GM12878 (cell line): ENCODE data around the gene CHST8. TPM values are rescaled to one million over a fixed set of nuclear protein-coding genes. Genes with fewer than 3 reads are reported as not detected.

Source experiments
- ATAC-seq: fragments of 200-7000 bp; cut with Tn5 transposase; 3 replicates; pipeline ENCODE4 v1.9.1; 2020; ENCODE audit warnings: mild to moderate bottlenecking, moderate library complexity
- BruUV-seq: library from RNA; stranded (reverse); fragments of 400-500 nt; replicated peaks from 2 replicates; lab custom pipeline; 2021; lab: Mats Ljungman, UMichigan
- CTCF ChIA-PET: fragments of 300-600 bp; sonication (Branson Sonifier 250); formaldehyde crosslinking; extraction: SDS; loops from one replicate; lab custom pipeline; 2021; ENCODE audit warnings: inconsistent platforms; lab: Yijun Ruan, JAX
- POLR2A ChIA-PET: fragments of 350-600 bp; formaldehyde crosslinking; extraction: SDS; loops from one replicate; lab custom pipeline; 2021; ENCODE audit warnings: inconsistent platforms; lab: Charles Lee
- RAD21 ChIA-PET: fragments of 300-600 bp; sonication (Branson Sonifier 250); formaldehyde crosslinking; loops from one replicate; lab custom pipeline; 2023; ENCODE audit warnings: antibody characterized with exemption; ENCODE audit not compliant: unreplicated experiment; lab: Charles Lee
- SMC1A ChIA-PET: fragments of 300-600 bp; sonication (Branson Sonifier 250); formaldehyde crosslinking; loops from one replicate; lab custom pipeline; 2023; ENCODE audit not compliant: unreplicated experiment, uncharacterized antibody; lab: Charles Lee
- DNase-seq: peaks from one replicate; pipeline ENCODE4 v3.0.0-alpha.2; 2011; ENCODE audit warnings: low read depth, low spot score
- FAIRE-seq: peaks from 3 replicates; lab custom pipeline; 2011; peaks lifted over from hg19 to GRCh38; lab: Jason Lieb, UNC
- H2AFZ ChIP-seq: 2 replicates; pipeline ENCODE4 v1.6.0; 2011; ENCODE audit warnings: low read depth, low read length, control low read depth; ENCODE audit not compliant: control insufficient read depth
- H3K27ac ChIP-seq: 2 replicates; pipeline ENCODE4 v1.5.1; 2011; ENCODE audit warnings: control low read depth; ENCODE audit not compliant: control insufficient read depth, insufficient read depth
- H3K27me3 ChIP-seq, 2 experiments: replicated peaks in 1 of 2; 2 replicates each; pipeline versions ENCODE4 v1.6.0 to v1.6.1; 2011; ENCODE audit warnings: low read length in 1 of 2; ENCODE audit not compliant: control insufficient read depth in 2 of 2, insufficient read depth in 2 of 2
- H3K36me3 ChIP-seq, 2 experiments: 2 replicates each; pipeline ENCODE4 v1.5.1; 2011; ENCODE audit warnings: low read length in 1 of 2; ENCODE audit not compliant: control insufficient read depth in 2 of 2, insufficient read depth in 2 of 2
- H3K4me1 ChIP-seq: 2 replicates; pipeline ENCODE4 v1.6.1; 2011; ENCODE audit warnings: mild to moderate bottlenecking, low read length, moderate library complexity, mixed read lengths; ENCODE audit not compliant: control insufficient read depth, insufficient read depth
- H3K4me2 ChIP-seq: 2 replicates; pipeline ENCODE4 v1.6.0; 2011; ENCODE audit warnings: control low read depth; ENCODE audit not compliant: control insufficient read depth, insufficient read depth
- H3K4me3 ChIP-seq: fragments of 200-600 bp; sonication (generic); 2 replicates; pipeline ENCODE4 v1.5.1; 2016
- H3K79me2 ChIP-seq: 2 replicates; pipeline ENCODE4 v1.6.0; 2011; ENCODE audit warnings: low read length; ENCODE audit not compliant: control insufficient read depth, insufficient read depth
- H3K9ac ChIP-seq: 2 replicates; pipeline ENCODE4 v1.8.0; 2011; ENCODE audit warnings: low read length, control low read depth, mixed read lengths; ENCODE audit not compliant: control insufficient read depth, insufficient read depth
- H3K9me3 ChIP-seq: replicated peaks from 3 replicates; pipeline ENCODE4 v1.5.1; 2011; ENCODE audit warnings: mild to moderate bottlenecking, low read length; ENCODE audit not compliant: control insufficient read depth, insufficient read depth
- H4K20me1 ChIP-seq: 2 replicates; pipeline ENCODE4 v1.6.0; 2011; ENCODE audit not compliant: control insufficient read depth, insufficient read depth
- CHD2 ChIP-seq: IDR thresholded peaks from 2 replicates; pipeline ENCODE4 v1.6.1; 2011; ENCODE audit warnings: low read depth, low read length, improper control_type of control experiment, borderline replicate concordance
- EZH2 ChIP-seq: IDR thresholded peaks from 2 replicates; pipeline ENCODE4 v1.6.1; 2012; ENCODE audit warnings: low read depth, mild to moderate bottlenecking, control low read depth, inconsistent platforms, low read length, borderline replicate concordance; ENCODE audit not compliant: control insufficient read depth
- GABPA ChIP-seq: IDR thresholded peaks from 2 replicates; pipeline ENCODE4 v1.6.1; 2014; ENCODE audit warnings: antibody characterized with exemption, low read depth, mild to moderate bottlenecking, inconsistent platforms
- HDAC2 ChIP-seq: fragments of 200-600 bp; sonication (generic); IDR thresholded peaks from 2 replicates; pipeline ENCODE4 v1.6.1; 2017
- JUND ChIP-seq: IDR thresholded peaks from 2 replicates; pipeline ENCODE4 v1.6.1; 2012; ENCODE audit warnings: low read depth, mild to moderate bottlenecking, low read length, improper control_type of control experiment, moderate library complexity
- MTA2 ChIP-seq: fragments of 450-650 bp; IDR thresholded peaks from 2 replicates; pipeline ENCODE4 v1.6.1; 2016; ENCODE audit warnings: low read depth, mild to moderate bottlenecking, moderate library complexity
- RELA ChIP-seq: fragments of 450-650 bp; IDR thresholded peaks from 2 replicates; pipeline ENCODE4 v1.8.0; 2014; ENCODE audit warnings: borderline replicate concordance; ENCODE audit not compliant: partially characterized antibody
- RELB ChIP-seq: fragments of 450-650 bp; IDR thresholded peaks from 2 replicates; pipeline ENCODE4 v1.6.1; 2017; ENCODE audit warnings: low read depth, mild to moderate bottlenecking, moderate library complexity
- STAT3 ChIP-seq: IDR thresholded peaks from 2 replicates; pipeline ENCODE4 v1.6.1; 2011; ENCODE audit warnings: low read depth, low read length, improper control_type of control experiment
- WRNIP1 ChIP-seq: IDR thresholded peaks from 2 replicates; pipeline ENCODE4 v1.6.1; 2011; ENCODE audit warnings: low read depth, low read length, improper control_type of control experiment, borderline replicate concordance
- ZNF24 ChIP-seq: fragments of 450-650 bp; IDR thresholded peaks from 2 replicates; pipeline ENCODE4 v1.6.1; 2017; ENCODE audit warnings: antibody characterized with exemption, mild to moderate bottlenecking
- WGBS: methylation state at CpG from one replicate; pipeline ENCODE4 v1.1.6; 2016; ENCODE audit warnings: low lambda C conversion rate; ENCODE audit not compliant: insufficient replicate concordance, insufficient coverage; ENCODE audit errors: missing lambda C conversion rate; 5-methylcytosine and 5-hydroxymethylcytosine counted together
- in situ Hi-C: fragments of 300-500 bp; cut with MboI; formaldehyde crosslinking; loops from 9 replicates; pipeline ENCODE4 v1.14.3; 2018; ENCODE audit warnings: mixed read lengths
- intact Hi-C: fragments of 100-400 bp; cut with micrococcal nuclease; formaldehyde crosslinking; loops from one replicate; pipeline ENCODE4 v1.14.2; 2022; ENCODE audit not compliant: unreplicated experiment
- polyA plus RNA-seq, 11 experiments: library from polyadenylated mRNA; depleted of rRNA in 4 of 11; unstranded in 6 of 11; stranded (reverse) in 5 of 11; fragments of >200 nt; fragmentation: Nextera tagmentation in 4 of 11; fragmentation: Illumina TruSeq in 1 of 11; extraction: Ambion mirVana in 4 of 11; extraction: Trizol in 1 of 11; gene quantifications; 1 replicate in 1 of 11; 2 replicates in 10 of 11; pipeline versions ENCODE4 v1.2.1 to v1.2.3, GENCODE V29; 2011 to 2016; ENCODE audit warnings: inconsistent platforms in 2 of 11, missing spikeins in 2 of 11, low read depth in 1 of 11
- total RNA-seq, 4 experiments: library from RNA; depleted of rRNA in 3 of 4; stranded (reverse); fragments of >200 nt in 3 of 4; fragmentation: Illumina TruSeq in 1 of 4; extraction: Trizol in 1 of 4; gene quantifications; 2 replicates each; pipeline versions ENCODE4 v1.2.1 to v1.2.3, GENCODE V29; 2013 to 2021
- TF ChIP-seq, protein P1 (sequence below): IDR thresholded peaks from 2 replicates; pipeline ENCODE4 v1.6.1; 2012; ENCODE audit warnings: improper control_type of control experiment, low read depth, low read length; ENCODE audit not compliant: insufficient replicate concordance
- TF ChIP-seq, protein P2 (sequence below): IDR thresholded peaks from 2 replicates; pipeline ENCODE4 v1.6.1; 2012; ENCODE audit warnings: mild to moderate bottlenecking, low read depth, low read length

Gene CHST8
- total and polyA plus RNA-seq, 10 of the 15 experiments (the other 5 are each of a cell fraction or from before 2014, with no cell fraction given), result 0.06 TPM; not detected in 9

GRCh38 chr19:33769208-33769607, 147.5 kb downstream of the CHST8 start:
- Histone ChIP-seq H2AFZ (no peak overlapping the region), H3K79me2 (no peaks in the 10 kb centered on the region), H3K4me3 (no peak overlapping the region), H3K4me1 (no peaks in the 10 kb centered on the region), H4K20me1 (0 out of 2 replicates have a peak, but pooled peaks cover 3% of the 10 kb centered on the region), H3K4me2 (no peak overlapping the region), H3K27me3 (no peaks in the 10 kb centered on the region), H3K36me3 (no peaks in the 10 kb centered on the region), H3K9me3 (no peaks in the 10 kb centered on the region), H3K27ac (no peak overlapping the region), H3K9ac (no peak overlapping the region)
- intact Hi-C loops, result no loop called here
- ATAC-seq, result no peak
- in situ Hi-C loops, result loop anchor here (25.0 kb wide), 1 partner anchor 532 kb away; the partner anchor contains the start of gene SLC7A10
- POLR2A ChIA-PET, result interaction anchor here (0.7 kb wide), 1 partner anchor 322 kb away, joined by 3 read pairs; no protein-coding TSS in a partner anchor
- SMC1A ChIA-PET, result no interaction called here
- WGBS, result 12% methylated on average over 6 of the region's 6 CpGs
- no peak for FAIRE-seq
- no peak for DNase-seq
- no TSS peak for BruUV-seq
- CTCF ChIA-PET, result interaction anchor here (0.8 to 4.9 kb wide), 5 partner anchors 9 to 353 kb away, joined by 3 to 40 read pairs (median 4); no protein-coding TSS in a partner anchor
- RAD21 ChIA-PET, result interaction anchor here (3.5 kb wide), 1 partner anchor 339 kb away, joined by 18 read pairs; no protein-coding TSS in a partner anchor
- TF ChIP-seq, protein P1, sequence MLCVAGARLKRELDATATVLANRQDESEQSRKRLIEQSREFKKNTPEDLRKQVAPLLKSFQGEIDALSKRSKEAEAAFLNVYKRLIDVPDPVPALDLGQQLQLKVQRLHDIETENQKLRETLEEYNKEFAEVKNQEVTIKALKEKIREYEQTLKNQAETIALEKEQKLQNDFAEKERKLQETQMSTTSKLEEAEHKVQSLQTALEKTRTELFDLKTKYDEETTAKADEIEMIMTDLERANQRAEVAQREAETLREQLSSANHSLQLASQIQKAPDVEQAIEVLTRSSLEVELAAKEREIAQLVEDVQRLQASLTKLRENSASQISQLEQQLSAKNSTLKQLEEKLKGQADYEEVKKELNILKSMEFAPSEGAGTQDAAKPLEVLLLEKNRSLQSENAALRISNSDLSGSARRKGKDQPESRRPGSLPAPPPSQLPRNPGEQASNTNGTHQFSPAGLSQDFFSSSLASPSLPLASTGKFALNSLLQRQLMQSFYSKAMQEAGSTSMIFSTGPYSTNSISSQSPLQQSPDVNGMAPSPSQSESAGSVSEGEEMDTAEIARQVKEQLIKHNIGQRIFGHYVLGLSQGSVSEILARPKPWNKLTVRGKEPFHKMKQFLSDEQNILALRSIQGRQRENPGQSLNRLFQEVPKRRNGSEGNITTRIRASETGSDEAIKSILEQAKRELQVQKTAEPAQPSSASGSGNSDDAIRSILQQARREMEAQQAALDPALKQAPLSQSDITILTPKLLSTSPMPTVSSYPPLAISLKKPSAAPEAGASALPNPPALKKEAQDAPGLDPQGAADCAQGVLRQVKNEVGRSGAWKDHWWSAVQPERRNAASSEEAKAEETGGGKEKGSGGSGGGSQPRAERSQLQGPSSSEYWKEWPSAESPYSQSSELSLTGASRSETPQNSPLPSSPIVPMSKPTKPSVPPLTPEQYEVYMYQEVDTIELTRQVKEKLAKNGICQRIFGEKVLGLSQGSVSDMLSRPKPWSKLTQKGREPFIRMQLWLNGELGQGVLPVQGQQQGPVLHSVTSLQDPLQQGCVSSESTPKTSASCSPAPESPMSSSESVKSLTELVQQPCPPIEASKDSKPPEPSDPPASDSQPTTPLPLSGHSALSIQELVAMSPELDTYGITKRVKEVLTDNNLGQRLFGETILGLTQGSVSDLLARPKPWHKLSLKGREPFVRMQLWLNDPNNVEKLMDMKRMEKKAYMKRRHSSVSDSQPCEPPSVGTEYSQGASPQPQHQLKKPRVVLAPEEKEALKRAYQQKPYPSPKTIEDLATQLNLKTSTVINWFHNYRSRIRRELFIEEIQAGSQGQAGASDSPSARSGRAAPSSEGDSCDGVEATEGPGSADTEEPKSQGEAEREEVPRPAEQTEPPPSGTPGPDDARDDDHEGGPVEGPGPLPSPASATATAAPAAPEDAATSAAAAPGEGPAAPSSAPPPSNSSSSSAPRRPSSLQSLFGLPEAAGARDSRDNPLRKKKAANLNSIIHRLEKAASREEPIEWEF, result no peak
- TF ChIP-seq CHD2 (no peak), WRNIP1 (no peak), ZNF24 (no peak), HDAC2 (no peak), MTA2 (no peak), GABPA (no peak), STAT3 (no peak), RELA (no peak), EZH2 (no peak), JUND (no peak), RELB (no peak)
- TF ChIP-seq, protein P2, sequence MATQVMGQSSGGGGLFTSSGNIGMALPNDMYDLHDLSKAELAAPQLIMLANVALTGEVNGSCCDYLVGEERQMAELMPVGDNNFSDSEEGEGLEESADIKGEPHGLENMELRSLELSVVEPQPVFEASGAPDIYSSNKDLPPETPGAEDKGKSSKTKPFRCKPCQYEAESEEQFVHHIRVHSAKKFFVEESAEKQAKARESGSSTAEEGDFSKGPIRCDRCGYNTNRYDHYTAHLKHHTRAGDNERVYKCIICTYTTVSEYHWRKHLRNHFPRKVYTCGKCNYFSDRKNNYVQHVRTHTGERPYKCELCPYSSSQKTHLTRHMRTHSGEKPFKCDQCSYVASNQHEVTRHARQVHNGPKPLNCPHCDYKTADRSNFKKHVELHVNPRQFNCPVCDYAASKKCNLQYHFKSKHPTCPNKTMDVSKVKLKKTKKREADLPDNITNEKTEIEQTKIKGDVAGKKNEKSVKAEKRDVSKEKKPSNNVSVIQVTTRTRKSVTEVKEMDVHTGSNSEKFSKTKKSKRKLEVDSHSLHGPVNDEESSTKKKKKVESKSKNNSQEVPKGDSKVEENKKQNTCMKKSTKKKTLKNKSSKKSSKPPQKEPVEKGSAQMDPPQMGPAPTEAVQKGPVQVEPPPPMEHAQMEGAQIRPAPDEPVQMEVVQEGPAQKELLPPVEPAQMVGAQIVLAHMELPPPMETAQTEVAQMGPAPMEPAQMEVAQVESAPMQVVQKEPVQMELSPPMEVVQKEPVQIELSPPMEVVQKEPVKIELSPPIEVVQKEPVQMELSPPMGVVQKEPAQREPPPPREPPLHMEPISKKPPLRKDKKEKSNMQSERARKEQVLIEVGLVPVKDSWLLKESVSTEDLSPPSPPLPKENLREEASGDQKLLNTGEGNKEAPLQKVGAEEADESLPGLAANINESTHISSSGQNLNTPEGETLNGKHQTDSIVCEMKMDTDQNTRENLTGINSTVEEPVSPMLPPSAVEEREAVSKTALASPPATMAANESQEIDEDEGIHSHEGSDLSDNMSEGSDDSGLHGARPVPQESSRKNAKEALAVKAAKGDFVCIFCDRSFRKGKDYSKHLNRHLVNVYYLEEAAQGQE, result no peak
